ENCODE data around the gene ADCY5.
"Not testable (repeated sequence)": the region's sequence is repeated elsewhere in the genome, so short reads cannot be mapped to it uniquely, and the experiment has no call there.

Gene ADCY5

DNA sequence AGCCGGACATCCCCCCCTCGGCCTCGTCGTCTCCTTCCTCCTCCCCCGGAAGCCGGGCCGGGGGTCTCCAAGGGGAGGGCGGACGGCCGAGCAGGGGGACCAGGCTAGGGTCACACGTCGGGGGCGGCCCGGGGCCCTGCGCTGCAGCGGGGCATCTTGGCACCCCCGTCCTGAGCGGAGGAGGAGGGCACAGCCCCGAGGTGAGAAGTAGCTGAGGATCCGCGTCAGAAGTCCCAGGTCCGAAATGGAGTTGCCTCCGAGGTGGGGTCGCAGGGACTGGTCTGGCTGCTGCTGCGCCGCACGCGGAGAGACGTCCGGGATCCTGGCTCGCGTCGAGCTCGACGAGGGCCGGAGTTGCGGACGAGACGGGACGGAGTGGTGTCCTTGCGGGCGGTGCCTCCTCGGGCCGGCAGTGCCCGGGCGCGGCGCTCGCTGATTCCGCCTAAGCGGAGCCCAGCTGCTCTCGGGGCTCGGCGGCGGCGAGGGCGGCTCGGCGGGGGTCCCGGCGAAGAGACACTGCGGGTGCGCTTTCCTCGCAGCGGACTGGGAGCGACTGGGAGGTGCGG is at the start of gene ADCY5:
TSS of gene ADCY5 (minus strand) at position 555 of the 566 bp plus-strand sequence. CDS start at position 10, 545 bp downstream.
- DNase-seq: peak; percentile 37

DNA sequence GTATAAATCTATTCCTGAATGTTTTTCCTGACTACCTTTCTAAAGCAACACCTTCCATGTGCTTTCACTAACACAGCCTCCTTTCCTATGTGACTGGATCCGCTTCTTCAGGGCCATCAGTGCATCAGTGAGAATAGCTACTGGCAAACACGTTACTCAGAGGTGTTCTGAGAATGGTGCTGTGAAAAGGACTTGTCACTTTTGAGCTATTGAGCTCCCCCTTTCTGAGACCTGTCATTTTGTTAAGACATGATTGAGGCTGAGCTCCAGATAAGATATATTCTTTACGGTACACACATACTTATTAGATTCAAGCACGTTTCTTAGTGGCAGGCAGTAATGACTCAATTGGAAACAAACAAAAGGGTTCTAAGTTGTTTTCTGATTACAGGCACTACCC is 45.0 kb upstream of the ADCY5 start:
- no peak for DNase-seq

- no peak for DNase-seq
These were observed 43.2 kb upstream of the ADCY5 start for GRCh38 chr3:123491966-123492587.

- peak; percentile 48 for DNase-seq
These were observed 40.6 kb upstream of the ADCY5 start for GRCh38 chr3:123489400-123490004.

- DNase-seq: no peak
These were observed 39.9 kb upstream of the ADCY5 start for GRCh38 chr3:123488645-123489347.

GRCh38 chr3:123487063-123487462 is 38.2 kb upstream of the ADCY5 start:
- not testable (repeated sequence) for DNase-seq

DNA sequence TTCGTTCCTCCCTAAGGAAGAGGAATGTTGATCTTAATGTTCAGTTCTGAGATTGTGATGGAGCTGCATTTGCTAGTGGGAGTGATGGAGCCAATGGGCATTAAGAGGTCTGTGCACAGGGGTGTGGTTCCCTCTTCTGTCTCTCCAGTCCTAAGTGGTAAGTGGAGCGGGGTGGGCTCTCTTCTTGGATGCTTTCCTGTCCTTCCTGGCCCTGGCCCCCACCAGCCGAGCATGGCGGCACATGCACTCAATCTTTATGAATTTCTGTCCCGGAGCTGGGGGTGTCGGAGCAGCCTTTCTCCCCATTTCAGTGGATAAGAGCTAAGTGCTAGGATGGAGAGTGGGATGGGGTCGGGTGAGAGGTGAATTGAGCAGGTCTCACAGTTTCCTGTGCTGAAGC is 37.6 kb upstream of the ADCY5 start:
- DNase-seq: no peak

DNA sequence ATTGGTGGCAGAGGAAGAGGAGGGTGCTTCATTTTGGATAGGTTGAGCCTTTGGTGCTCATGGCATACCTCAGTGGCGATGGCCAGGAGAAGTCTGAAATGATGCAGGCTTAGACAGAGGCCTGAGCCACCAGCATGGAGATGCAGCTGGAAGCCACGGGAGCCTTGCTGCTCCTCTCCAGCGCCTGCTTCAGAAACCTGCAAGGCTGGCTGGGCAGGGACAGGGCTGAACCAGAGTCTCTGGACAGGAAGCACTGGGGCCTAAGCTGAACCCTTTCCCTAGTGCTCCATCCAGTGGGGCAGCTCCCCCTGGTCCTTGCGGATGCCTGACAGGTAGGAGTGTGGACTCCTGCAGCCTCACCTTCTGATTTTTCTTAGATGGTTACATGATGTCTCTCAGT is 36.7 kb upstream of the ADCY5 start:
- no peak for DNase-seq

- DNase-seq: no peak
These were observed 34.3 kb upstream of the ADCY5 start for GRCh38 chr3:123483146-123483545.

- no peak for DNase-seq
These were observed 33.0 kb upstream of the ADCY5 start for GRCh38 chr3:123481722-123482457.

DNA sequence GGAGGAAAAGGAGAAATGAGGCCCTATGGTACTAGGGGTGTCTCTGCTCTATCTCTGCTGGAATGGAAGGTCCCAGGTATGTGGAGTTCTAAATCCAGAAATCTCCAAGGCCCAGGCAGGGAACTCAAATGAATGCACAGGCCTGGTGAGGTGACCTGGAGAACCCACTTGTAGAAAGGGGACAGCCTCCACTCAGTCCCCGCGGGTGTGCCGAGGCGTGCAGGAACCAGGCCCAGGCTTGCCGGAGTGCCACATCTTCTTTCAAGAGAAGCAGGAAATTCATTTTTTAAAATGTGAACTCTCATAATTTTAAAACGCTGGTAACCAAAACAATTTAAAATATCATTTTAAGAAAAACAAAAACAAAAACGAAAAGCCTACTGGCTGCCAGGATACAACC is 32.2 kb upstream of the ADCY5 start:
- DNase-seq: no peak

- DNase-seq: no peak
These were observed 31.5 kb upstream of the ADCY5 start for GRCh38 chr3:123480428-123480827.

DNA sequence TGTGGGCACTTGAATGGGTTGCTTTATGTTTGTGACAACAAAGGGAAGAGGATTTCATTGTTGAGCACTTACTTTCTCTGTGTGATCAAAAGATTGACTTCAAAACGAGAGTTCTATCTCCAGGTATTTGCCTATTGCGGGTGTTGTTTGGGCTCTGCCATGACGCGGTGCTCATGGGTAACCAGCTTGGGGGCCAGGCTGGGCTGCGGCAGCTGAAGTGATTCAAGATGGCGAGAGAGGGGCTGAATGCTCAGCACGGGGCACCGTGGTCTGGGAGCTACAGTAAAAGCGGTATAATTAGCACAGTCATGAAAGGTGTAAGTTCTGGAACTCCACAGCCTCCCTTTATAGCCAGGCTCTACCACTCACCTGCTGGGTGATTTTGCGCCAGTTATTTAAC is 31.0 kb upstream of the ADCY5 start:
- DNase-seq: no peak

DNA sequence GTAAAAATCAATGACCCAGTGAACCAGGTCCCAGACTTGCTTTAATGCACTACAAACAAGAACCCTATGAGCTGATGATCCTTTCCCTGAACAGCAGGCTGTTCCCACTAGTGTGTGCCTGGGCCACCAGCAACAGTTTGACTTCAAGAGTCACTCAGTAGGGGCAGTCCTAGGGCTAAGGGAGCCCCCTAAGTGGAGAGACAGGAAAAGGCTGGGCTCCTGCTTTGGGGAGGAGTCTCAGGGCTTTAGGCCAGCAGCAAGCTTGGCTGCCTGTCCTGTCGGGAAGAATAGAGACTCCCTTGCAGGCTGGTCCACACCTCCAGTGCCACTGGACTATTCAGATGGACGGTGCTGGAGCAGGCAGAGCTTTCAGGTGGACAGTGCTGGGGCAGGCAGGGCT is 29.4 kb upstream of the ADCY5 start:
- DNase-seq: no peak

GRCh38 chr3:123476967-123477750 is 28.3 kb upstream of the ADCY5 start:
- no peak for DNase-seq

DNA sequence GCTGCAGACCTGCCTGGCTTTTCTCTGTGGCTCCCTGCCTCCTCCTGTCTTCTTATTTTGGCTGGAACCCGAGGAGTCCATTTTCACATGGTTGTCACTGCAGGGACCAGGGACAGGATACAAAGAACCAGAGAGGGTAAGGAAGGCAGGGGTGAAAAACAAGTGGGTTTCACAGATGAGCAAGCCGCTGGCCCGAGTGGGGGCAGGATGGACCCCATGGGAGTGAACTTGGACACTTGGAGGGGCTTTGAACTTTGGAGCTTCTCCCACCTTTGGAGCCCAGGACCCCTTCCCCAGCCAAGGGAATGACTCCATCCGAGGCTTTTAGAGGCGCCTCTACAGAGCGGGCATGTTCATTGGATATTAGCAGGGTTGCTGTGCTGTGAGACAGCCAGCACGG is 26.9 kb upstream of the ADCY5 start:
- DNase-seq: no peak

DNA sequence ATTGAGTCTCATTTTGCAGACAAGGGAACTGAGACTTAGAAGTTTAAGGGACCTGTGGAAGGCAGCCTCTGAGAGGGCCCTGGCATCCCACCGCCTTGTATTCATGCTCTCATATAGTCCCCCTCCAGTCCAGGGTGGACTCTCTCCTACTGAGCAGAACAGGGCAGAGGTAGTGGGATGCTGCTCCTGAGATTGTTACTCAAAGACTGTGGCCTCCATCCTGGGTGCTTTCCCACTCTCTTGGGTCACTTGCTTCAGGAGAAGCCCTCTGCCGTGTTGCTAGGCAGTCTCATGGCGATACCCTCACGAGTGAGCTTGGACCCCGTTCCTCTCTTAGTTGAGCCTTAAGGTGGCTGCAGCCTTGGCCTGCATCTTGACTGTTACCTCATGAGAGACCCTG is 22.2 kb upstream of the ADCY5 start:
- no peak for DNase-seq

DNA sequence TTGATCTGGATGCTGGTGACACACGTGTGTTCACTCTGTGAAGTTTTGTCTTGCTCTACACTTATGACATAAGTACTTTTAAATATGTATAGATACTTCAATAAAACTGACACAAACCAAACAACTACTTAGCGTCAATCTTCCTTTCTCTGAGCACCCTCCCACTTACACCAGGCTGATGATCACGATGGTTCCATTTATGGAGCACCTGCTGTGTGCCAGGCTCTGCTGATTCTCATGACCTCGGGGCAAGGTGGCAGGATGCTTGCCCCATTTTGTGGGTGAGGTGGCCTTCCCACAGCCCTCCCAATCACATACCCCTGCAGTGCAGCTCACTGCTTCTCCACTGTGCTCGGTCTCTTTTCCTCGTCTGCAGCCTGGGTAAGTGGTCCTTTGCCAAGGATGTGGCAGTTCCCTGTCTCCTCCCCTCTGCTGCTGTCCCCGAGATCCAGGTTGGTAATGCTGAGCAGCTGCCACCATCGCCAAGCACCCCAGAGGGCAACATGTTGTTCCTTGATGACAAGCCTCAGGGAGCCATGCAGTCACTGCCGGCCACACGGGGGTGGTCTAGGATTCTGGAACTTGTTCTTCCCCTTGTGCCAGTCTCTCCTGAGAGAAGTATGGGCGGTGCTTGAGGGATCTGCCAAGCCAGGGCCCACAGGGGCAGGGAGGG is 20.6 kb upstream of the ADCY5 start:
- DNase-seq: no peak

GRCh38 chr3:123467046-123467445 is 18.2 kb upstream of the ADCY5 start:
- no peak for DNase-seq

DNA sequence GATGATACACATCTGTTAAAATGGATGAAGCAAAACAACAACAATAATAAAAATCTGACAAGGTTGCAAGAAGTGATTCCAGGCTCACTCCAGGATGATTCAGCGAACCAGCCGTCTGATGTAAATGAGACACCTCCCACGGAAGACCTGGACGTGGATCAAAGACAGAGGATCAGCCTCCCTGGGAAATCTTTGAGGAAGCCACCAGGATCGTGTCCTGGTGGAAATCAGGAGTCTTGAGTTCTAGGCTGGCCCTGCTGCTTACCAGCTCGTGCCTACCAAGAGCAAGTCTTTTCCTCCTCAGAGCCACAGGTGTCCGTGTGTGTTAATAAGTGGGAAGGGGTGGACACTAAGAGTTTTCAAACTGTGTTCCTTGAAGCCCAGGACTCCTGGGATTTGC is 15.3 kb upstream of the ADCY5 start:
- DNase-seq: no peak

- DNase-seq: no peak
These were observed 11.0 kb upstream of the ADCY5 start for GRCh38 chr3:123459862-123460261.

DNA sequence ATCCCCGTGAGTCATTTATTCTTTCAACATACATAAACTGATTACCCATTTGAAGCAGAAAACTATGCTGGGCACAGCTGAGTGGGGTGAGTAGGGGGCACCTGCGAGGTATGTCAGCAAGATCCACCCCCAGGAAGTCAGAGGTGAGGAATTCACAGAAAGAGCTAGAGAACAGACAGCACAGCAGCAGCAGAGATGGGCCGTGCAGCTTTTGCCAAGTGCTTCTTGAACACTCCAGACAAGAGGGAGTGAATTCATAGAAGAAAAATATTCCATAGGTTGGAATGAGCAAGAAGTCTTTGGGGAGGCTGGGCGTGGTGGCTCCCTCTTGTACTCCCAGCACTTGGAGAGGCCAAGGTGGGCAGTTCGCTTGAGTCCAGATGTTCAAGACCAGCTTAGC is 9.4 kb upstream of the ADCY5 start:
- no peak for DNase-seq

Measured in activated CD4-positive, CD25-positive, alpha-beta regulatory T cell treated with anti-CD3 and anti-CD28 coated beads, Interleukin-2, amount 50 U/mL, for 72 hours (primary cell).